Effector memory CD4-positive, alpha-beta T cell (primary cell): ENCODE results near the gene SWT1.
"Not testable (repeated sequence)": the region's sequence is repeated elsewhere in the genome, so short reads cannot be mapped to it uniquely, and the experiment has no call there.

Source experiments
- DNase-seq, 3 donors: peaks; one replicate each; pipeline ENCODE4 v3.0.0-alpha.2; 2020
- H3K27ac ChIP-seq: 2 replicates; pipeline ENCODE4 v1.7.0; 2013; ENCODE audit warnings: mild to moderate bottlenecking, low read length, moderate library complexity; ENCODE audit not compliant: insufficient read depth, poor library complexity, severe bottlenecking
- H3K27me3 ChIP-seq: replicated peaks from 2 replicates; pipeline ENCODE4 v1.7.0; 2013; ENCODE audit warnings: mild to moderate bottlenecking, low read length; ENCODE audit not compliant: insufficient read depth, control insufficient read depth, poor library complexity, severe bottlenecking
- H3K36me3 ChIP-seq: 2 replicates; pipeline ENCODE4 v1.7.0; 2013; ENCODE audit warnings: mild to moderate bottlenecking, low read length, moderate library complexity; ENCODE audit not compliant: control insufficient read depth, insufficient read depth
- H3K4me1 ChIP-seq: 2 replicates; pipeline ENCODE4 v1.7.0; 2013; ENCODE audit warnings: low read length, mild to moderate bottlenecking; ENCODE audit not compliant: control insufficient read depth, insufficient read depth, poor library complexity, severe bottlenecking
- H3K4me3 ChIP-seq: 2 replicates; pipeline ENCODE4 v1.7.0; 2013; ENCODE audit warnings: low read length, low read depth, mild to moderate bottlenecking; ENCODE audit not compliant: insufficient read depth, poor library complexity, severe bottlenecking
- H3K9me3 ChIP-seq: 2 replicates; pipeline ENCODE4 v1.7.0; 2013; ENCODE audit warnings: mild to moderate bottlenecking, low read length, moderate library complexity; ENCODE audit not compliant: control insufficient read depth

SWT1 gene

GRCh38 chr1:185213091-185213490 lies 56.1 kb downstream of the SWT1 start:
- no peak for DNase-seq
- no peaks in the 10 kb centered on the region for H3K9me3 ChIP-seq
- H3K27me3 ChIP-seq, result no peaks in the 10 kb centered on the region
- no peaks in the 10 kb centered on the region for H3K4me1 ChIP-seq
- no peak overlapping the region for H3K27ac ChIP-seq
- no peak overlapping the region for H3K4me3 ChIP-seq
- no peaks in the 10 kb centered on the region for H3K36me3 ChIP-seq

- DNase-seq, result no peak
- Histone ChIP-seq H3K27ac (no peak overlapping the region), H3K4me3 (no peak overlapping the region), H3K36me3 (no peaks in the 10 kb centered on the region), H3K27me3 (no peaks in the 10 kb centered on the region), H3K9me3 (no peaks in the 10 kb centered on the region), H3K4me1 (no peaks in the 10 kb centered on the region)
Observed at GRCh38 chr1:185215911-185216310, 58.9 kb downstream of the SWT1 start.

- Histone ChIP-seq H3K27me3 (no peaks in the 10 kb centered on the region), H3K36me3 (no peaks in the 10 kb centered on the region), H3K4me1 (no peaks in the 10 kb centered on the region), H3K27ac (no peak overlapping the region), H3K4me3 (no peak overlapping the region), H3K9me3 (no peaks in the 10 kb centered on the region)
- DNase-seq, result no peak
Observed at GRCh38 chr1:185224132-185224531, 67.2 kb downstream of the SWT1 start.

GRCh38 chr1:185227161-185227560 lies 70.2 kb downstream of the SWT1 start:
- no peak for DNase-seq
- no peak overlapping the region for H3K4me3 ChIP-seq
- H3K36me3 ChIP-seq, result no peaks in the 10 kb centered on the region
- no peaks in the 10 kb centered on the region for H3K9me3 ChIP-seq
- no peaks in the 10 kb centered on the region for H3K27me3 ChIP-seq
- H3K27ac ChIP-seq, result no peak overlapping the region
- no peaks in the 10 kb centered on the region for H3K4me1 ChIP-seq

DNA sequence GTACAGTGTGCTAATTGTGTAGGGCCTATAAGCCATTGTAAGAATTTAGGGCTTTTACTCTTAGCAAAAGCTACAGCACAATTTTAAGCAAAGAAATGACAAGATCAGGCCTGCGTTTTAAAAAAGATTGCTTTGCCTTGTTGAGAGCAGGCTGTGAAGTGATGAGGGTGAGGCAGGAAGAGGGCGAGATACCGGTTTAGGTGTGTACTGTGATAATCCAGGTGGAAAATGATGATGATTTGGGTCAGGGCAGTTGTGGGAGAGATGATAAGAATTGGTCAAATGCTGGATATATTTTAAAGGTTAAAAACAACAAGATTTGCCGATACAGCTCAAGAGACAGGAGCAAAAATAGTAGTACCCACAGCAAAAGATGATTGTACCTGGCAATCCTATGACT lies 72.0 kb downstream of the SWT1 start:
- no peak overlapping the region for H3K4me3 ChIP-seq
- no peaks in the 10 kb centered on the region for H3K9me3 ChIP-seq
- H3K27ac ChIP-seq, result no peak overlapping the region
- H3K4me1 ChIP-seq, result no peaks in the 10 kb centered on the region
- DNase-seq, result no peak
- no peaks in the 10 kb centered on the region for H3K36me3 ChIP-seq
- H3K27me3 ChIP-seq, result no peaks in the 10 kb centered on the region

GRCh38 chr1:185229981-185230380 lies 73.0 kb downstream of the SWT1 start:
- Histone ChIP-seq H3K36me3 (no peaks in the 10 kb centered on the region), H3K27ac (no peak overlapping the region), H3K4me3 (no peak overlapping the region), H3K27me3 (no peaks in the 10 kb centered on the region), H3K4me1 (no peaks in the 10 kb centered on the region), H3K9me3 (no peaks in the 10 kb centered on the region)
- DNase-seq, result no peak

GRCh38 chr1:185232874-185233273 lies 75.9 kb downstream of the SWT1 start:
- no peak for DNase-seq
- H3K27me3 ChIP-seq, result no peaks in the 10 kb centered on the region
- H3K36me3 ChIP-seq, result no peaks in the 10 kb centered on the region

DNA sequence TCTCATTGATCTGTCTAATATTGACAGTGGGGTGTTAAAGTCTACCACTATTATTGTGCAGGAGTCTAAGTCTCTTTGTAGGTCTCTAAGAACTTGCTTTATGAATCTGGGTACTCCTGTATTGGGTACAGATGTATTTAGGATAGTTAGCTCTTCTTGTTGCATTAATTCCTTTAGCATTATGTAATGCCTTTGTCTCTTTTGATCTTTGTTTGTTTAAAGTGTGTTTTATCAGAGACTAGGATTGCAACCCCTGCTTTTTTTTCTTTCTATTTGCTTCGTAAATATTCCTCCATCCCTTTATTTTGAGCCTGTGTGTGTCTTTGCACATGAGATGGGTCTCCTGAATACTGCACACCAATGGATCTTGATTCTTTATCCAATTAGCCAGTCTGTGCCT lies 77.2 kb downstream of the SWT1 start:
- not testable (repeated sequence) for H3K9me3 ChIP-seq, H3K4me3 ChIP-seq, H3K27me3 ChIP-seq, DNase-seq, H3K4me1 ChIP-seq, H3K36me3 ChIP-seq, H3K27ac ChIP-seq

More at GRCh38 chr1:185232874-185233273, 75.9 kb downstream of the SWT1 start:
- Histone ChIP-seq H3K9me3 (no peaks in the 10 kb centered on the region), H3K27ac (no peak overlapping the region), H3K4me3 (no peak overlapping the region), H3K4me1 (no peaks in the 10 kb centered on the region)

- H3K27me3 ChIP-seq, H3K27ac ChIP-seq, H3K4me1 ChIP-seq, DNase-seq, H3K9me3 ChIP-seq, H3K36me3 ChIP-seq, H3K4me3 ChIP-seq: not testable (repeated sequence)
Observed at GRCh38 chr1:185237176-185237575, 80.2 kb downstream of the SWT1 start.

GRCh38 chr1:185237661-185238060 lies 80.7 kb downstream of the SWT1 start:
- no peaks in the 10 kb centered on the region for H3K9me3 ChIP-seq
- no peak for DNase-seq
- H3K27ac ChIP-seq, result no peak overlapping the region
- no peaks in the 10 kb centered on the region for H3K36me3 ChIP-seq
- H3K4me3 ChIP-seq, result no peak overlapping the region
- H3K27me3 ChIP-seq, result no peaks in the 10 kb centered on the region
- peaks cover 9% of the 10 kb centered on the region for H3K4me1 ChIP-seq

DNA sequence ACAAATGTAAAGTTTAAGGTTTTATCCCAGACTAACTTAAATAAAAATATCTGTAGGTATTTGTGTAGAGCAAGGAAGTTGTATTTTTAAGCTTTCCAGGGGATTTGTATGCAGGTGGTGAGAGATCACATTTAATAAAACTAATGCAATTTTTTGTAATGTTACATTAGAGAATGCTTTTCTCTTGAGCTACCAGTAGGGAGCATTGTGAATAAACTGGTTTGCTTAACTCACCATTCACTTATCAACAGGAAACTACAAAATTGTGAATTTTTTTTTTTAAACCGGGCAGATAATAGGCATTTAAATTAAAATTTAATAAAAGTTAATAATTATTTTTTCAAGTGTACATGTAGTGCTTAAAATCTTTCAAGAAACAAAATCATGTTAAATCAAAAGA lies 81.5 kb downstream of the SWT1 start:
- Histone ChIP-seq H3K27ac (no peak overlapping the region), H3K36me3 (no peaks in the 10 kb centered on the region), H3K27me3 (no peaks in the 10 kb centered on the region), H3K9me3 (no peaks in the 10 kb centered on the region), H3K4me1 (peaks cover 9% of the 10 kb centered on the region), H3K4me3 (no peak overlapping the region)
- DNase-seq, result no peak
